ENCODE results near the gene PHF21B.
"Not testable (repeated sequence)": the region's sequence is repeated elsewhere in the genome, so short reads cannot be mapped to it uniquely, and the experiment has no call there.

PHF21B gene

DNA sequence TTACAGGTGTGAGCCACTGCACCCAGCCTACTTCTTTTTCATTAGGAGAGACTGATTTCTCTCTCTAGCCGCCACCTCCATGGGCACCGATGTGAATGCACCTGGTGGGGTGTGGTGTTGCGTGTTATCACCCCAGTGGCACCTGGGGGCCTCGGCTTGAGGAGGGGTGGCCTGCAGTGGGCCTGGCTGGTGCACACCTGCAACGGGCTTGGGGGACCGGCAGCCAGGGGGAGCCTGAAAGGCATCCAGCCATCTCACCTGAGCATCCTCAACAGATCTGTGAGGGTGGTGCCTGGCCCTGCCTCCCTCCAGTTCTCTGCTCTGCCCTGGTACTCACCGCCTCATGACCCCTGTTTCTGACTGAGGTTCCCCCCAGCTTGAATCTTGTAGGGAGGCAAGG is 148.6 kb downstream of the PHF21B start:
- DNase-seq = no peak

DNA sequence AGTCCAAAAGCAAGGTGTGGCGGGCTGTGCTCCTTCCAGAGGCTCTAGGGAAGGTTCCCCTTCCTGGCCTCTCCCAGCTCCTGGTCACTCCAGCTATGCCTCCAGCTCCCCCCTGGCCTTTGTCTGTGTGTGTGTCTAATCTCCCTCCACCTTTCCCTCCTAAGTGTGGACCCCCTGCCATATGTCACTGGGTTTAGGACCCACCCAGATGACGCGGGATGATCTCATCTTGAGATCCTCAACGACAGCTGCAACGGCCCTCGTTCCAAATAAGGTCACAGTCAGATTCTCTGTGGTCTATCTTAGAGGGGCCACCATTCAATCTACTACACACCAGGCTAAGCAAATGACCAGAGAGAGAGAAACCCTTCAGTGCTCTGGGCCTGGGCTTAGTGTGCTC is 149.5 kb downstream of the PHF21B start:
- DNase-seq = no peak

DNA sequence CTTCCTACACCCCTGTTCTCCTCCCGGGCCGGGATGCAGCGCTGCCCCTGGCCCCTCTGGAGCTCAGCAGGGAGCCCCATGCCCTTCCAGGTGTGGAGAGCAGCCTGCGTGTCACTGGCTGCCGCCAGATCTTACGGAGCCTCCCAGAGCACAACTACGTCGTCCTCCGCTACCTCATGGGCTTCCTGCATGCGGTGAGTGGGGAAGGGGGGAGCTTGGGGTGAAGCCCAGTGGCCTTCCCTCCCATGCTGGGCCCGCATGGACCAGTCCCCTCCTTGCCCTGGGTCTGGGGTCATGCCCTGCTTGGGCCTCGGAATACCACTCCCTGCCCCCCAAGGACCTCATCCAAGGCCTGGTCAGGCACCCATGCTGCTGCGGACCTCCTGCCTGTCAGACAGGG is 150.2 kb downstream of the PHF21B start:
- DNase-seq = no peak

DNA sequence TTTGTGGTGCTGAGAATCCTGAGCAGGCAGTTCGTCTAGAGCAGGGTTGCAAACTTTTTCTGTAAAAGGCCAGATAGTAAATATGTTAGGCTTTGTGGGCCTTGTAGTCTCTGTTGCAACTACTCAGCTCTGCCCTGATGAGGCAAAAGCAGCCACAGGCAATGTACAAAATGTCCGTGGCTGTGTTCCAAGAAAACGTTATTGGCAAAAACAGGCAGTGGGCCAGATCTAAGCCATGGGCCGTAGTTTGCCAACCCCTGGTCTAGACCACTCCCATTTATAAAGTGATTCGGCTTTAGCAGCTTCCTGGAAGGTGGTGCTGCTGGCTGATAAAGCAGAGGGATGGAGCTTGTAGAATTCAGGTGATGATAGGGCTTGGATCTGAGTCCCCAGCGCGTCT is 151.0 kb downstream of the PHF21B start:
- not testable (repeated sequence) for DNase-seq

DNA sequence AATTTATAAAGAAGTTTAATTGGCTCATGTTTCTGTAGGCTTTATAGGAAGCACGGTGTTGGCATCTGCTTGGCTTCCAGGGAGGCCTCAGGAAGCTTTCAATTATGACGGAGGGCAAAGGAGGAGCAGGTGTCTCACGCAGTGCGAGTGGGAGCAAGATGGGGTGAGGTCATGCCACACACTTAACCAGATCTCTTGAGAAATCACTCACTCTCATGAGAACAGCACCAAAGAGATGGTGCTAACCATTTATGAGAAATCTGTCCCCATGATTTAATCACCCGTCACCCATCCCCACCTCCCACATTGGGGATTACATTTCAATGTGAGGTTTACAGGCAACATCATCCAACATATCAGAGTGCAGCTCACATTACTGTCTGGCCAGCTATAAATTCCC is 153.9 kb downstream of the PHF21B start:
- no peak for DNase-seq

DNA sequence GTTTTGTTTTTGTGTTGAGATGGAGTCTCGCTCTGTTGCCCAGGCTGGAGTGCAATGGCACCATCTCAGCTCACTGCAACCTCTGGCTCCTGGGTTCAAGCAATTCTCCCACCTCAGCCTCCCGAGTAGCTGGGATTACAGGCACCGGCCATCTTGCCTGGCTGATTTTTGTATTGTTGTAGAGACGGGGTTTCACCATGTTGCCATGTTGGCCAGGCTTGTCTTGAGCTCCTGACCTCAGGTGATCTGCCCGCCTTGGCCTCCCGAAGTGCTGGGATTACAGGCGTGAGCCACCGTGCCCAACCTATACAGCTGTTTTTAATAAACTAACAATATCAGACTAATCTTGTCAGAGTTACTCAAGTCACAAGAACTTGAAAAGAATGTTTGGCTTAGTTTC is 155.2 kb downstream of the PHF21B start:
- not testable (repeated sequence) for DNase-seq

DNA sequence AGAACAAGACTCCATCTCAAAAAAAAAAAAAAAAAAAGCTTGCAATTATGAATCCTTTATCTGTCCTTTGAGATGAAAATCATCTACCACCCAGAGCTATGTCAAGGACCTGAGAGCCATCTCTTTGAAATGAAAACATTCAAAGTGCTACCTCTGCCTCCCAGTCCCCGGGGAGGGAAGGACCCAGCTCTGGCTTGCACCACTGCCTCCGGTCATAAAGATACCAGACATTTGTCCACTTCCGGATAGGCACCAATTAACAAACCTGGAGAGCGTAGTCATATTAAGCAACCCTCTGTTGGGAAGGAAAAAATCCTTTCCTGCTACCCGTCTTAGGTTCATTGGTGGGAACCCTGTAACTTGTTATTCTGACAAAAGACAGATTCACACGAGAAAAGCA is 158.9 kb downstream of the PHF21B start:
- no peak for DNase-seq

DNA sequence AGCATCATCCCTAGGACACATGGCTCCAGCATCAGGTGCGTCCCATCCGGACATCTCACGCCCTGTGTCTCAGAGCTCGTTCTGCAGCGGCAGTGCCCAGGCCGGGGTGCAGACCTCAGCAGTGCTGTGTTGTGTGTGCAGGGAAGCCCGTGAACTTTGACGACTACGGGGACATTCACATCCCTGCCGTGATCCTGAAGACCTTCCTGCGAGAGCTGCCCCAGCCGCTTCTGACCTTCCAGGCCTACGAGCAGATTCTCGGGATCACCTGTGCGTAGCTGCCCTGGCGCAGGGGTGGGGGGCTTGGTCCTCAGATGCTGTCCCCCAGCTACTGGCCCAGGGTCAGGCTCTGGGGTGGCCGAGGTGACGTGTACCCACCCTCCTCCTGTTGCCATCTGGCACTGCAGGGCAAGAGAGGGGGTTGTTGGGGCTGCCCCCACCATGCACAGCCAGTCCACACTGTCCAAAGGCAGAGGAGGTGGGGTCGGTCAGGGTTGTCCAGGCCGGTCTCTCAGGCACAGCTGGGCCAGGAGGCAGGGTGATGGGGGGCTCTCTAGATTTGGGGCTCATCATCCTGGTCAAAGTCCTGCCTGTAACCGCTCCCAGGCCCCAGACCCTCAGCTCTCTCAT is 160.9 kb downstream of the PHF21B start:
- no peak for DNase-seq

DNA sequence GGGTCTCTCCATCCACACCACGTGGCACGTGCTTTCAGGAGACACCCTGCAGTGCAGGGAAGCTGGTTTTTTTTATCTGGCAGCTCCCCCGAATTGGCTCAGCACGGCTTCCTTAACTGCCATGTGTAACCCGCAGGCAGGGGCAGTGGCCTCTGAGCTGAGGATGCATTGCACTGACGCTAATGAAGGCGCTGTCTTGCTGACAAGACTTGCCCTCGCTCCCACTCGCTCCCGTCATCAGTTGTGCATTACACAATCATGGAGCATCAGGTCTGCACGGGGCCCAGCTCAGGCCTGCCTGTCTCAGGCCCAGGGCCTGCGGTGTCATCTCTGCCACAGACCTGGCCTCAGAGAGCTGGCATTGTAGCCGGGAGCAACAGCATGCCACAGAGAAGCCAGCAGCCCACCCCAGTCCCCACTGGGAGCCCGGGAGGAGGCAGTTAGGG is 161.5 kb downstream of the PHF21B start:
- no peak for DNase-seq

DNA sequence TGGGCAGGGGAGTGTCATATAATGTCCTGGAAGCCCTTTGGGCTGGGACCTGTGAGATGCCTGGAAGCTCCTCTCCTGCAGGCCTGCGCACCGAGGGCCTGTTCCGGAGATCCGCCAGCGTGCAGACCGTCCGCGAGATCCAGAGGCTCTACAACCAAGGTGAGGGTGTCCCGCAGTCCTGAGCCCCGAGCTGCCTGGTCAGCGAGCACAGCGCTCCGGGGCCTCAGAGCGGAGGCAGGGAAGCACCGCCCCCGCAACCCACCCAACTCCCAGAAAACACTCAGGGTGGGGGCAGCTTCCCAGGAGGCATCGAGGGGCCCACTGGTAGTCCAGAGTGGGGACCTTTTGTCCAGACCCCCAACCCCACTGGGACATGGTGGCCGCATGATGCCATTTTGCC is 161.9 kb downstream of the PHF21B start:
- DNase-seq = no peak

DNA sequence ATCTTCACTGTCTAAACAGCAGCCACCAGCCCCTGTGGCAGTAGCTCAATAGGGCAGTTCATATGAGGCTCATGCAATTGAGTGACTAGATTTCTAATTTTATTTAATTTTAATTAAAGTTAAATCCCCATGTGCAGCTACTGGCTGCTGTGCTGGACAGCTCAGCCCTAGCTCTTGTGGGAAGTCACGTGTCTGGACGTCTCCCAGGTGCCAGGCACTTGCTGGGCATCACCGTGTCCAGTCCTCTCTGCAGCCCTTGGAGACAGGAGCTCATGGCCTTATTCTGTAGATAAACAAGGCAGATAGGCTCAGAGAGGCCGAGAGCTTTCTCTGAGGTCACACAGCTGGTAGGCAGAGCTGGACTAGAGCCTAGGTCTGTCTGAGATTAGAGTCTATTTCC is 162.4 kb downstream of the PHF21B start:
- DNase-seq = no peak

DNA sequence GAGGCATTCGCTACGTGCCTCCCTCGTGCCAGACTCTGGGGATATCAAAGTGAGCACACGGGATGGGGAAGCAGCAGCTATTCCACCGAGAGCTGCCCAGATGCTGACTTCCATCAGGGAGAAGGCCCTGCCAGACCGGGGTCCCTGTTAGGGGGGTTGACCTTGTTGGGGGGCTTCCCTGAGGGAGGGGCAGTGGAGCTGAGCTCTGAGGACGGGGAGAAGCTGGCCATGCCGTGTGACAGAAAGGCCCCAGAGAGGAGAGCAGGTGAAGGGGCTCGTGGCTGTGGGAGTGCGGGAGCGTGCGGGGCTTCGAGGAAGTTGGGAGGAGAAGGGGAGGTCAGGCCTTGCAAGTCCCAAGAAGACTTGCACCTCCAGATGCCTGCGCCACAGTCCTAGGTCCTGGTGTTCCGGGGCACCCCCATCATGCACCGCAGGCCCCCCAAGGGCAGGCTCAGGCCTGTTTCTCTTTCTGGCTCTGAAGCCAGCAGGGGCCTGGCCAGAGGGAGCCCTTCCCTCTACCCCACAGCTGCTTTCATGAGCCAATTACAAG is 163.0 kb downstream of the PHF21B start:
- no peak for DNase-seq

DNA sequence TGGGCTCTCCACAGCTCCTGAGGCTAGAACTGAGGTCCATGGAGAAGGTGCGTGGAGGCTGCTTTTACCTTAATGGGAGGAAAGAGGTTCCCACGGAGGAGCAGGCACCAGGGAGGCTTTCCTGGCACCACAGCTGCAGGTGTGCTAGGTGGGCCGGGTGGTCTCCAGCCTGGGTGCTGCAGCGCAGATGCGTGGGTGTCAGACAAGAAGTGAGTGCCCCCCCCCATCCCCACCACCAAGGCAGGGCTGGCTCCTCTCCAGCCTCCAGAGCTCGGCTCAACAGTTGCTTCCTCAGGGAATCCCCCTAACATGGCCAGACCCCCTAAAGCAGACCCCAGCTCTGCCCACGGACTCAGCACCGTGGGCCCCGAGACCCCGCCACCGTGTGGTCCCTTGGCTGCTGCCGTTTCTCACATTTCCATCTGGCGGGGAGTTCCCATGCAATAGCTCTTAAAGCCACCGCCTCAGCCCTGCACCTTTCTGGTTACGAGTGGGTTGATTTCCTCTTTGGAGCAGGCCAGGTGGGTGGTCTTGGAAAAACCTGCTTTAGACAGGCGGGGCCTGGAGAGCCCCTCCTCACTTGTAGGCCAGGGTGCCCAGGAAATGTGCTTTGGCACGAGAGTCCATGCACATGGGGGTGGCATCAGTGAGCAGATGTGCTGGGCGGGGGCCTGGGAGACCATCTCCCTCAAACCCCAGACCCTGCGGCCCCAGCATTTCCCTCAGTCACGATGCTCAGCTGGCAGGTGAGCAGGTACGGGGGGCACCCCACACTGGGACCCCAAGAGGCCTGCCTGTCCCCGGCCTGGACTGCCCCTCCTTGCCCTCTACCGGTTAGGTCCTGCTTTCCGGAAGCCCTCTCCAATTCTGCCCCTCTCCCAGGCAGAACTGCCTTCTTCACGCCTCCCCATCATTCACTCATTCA is 163.7 kb downstream of the PHF21B start:
- no peak for DNase-seq

DNA sequence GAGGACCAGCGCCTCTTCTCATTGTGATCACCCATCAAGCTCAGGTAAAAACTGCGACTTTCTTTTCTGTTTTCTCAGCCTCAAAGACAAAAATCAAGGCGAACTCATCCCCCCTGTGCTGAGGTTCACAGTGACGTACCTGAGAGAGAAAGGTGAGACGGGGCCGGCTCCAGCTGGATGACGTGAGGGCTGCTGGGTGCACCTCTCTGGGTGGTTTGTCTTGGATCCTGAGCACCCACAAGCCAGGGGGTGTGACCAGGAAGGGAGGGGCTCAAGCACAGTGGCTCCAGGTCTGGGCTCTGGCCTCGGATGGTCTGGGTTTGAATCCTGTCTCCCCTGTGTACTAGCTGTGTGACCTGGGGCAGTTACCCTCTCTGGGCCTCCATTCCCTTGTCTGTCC is 164.6 kb downstream of the PHF21B start:
- no peak for DNase-seq

DNA sequence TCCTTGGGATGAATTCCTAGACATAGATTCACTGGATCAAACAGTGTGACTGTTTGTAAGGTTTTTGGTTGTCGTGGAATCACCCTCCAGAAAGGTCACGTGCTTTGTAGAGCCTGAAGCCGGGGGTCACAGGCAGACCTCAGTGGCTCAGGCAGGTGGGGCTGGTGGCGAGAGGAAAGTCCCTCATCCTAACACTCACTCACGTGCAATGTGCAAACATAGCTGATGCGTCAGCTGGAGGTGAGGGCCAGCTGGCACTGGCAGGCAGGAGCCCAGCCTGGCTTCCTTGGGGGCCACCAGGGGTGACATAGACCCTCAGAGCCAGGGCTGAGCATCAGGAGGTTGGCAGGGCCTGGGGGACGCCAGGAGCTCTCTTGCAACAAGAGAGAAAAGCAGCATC is 167.4 kb downstream of the PHF21B start:
- DNase-seq = no peak

DNA sequence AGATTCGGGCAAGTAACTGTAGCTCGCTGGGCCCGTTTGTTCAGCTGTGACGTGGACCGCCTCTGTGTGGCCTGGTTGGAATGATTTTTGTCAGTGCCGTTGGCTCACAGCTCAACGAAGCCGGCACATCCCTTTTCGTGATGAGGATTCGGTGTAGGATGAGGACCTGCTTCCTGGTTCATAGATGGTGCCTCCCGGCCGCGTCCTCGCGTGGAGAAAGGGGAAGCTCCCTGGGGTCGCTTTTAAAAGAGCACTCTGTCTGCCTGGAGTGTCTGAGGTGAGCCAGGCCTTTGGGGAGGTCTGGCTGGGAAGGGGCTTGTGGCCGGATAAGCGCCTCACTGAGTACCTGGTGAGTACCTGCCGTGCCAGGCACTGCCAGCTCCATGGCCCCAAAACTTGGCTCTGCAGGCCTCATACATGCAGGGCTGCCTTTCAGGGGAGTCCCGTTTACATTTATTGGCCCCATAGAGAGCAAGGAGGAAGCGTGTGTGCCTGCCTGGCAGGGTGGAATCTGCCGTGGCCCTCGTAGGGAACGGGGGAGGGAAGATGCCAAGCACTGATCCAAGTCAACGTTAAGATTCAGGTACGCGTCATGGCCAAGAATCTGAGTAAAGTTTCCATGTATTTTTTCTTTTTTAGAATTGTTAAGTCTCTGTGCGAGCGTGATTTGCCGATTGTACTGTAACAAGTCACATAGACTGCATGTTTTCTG is 169.0 kb downstream of the PHF21B start:
- DNase-seq = no peak

DNA sequence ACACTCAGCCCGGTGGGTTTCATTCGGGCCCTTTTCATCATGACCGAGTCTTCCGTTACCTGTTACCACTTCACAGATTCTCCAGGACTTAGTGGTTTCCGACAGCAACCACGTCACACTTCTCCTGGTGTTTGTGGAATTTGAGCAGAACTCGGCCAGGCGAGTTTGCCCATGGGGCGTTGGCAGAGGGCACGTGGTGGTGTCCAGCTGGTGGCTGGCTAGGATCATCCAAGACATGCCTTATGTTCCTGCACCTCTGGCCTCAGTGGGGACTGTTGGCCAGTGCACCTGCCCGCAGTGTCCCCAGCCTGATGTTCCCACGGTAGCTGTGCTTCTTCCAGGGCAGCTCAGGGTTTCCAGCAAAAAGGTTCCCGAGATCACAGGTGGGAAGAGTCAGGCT is 170.1 kb downstream of the PHF21B start:
- DNase-seq = no peak

DNA sequence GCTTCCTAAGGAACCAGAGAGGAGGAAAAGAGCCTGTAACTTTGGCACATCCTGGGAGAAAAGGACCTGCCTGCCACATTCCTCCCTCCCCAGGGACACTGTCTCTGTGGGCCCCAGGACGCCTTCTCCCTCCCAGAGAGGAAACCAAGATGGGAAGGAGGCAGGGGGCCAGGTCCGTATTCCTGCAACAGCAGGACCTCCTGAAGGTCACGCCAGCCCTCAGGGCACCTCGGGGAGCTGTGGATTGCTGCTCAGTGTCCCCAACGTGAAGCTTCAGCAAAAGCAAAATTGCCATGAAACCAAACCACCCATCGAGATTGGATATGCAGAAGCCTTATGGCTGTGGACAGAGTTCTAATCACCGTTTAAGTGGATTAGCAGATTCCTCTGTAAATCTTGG is 170.7 kb downstream of the PHF21B start:
- DNase-seq = no peak

DNA sequence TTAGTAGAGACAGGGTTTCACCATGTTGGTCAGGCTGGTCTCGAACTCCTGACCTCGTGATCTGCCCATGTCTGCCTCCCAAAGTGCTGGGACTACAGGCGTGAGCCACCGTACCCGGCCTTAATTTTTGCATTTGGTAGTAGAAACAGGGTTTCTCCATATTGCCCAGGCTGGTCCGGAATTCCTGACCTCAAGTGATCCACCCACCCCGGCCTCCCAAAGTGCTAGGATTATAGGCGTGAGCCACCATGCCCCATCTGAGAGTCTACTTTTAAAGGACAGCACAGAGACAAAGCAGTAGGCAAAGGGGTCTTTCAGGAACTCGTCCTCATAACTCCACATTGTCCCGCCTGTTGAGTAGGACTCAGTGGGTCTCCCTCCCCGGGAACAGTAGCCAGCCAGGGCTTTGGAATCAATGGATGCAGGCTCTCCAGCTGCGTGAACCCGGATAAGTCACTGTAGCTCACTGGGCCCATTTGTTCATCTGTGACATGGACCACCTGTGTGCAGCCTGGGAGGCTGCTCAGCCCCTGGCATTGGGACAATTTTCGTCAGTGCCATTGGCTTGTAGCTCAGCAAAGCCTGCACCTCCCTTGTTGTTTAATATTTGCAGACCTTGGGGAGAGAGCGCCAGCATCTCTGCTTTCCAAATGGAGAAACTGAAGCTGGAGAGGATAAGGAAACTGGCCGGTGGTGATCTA is 171.3 kb downstream of the PHF21B start:
- DNase-seq = no peak

DNA sequence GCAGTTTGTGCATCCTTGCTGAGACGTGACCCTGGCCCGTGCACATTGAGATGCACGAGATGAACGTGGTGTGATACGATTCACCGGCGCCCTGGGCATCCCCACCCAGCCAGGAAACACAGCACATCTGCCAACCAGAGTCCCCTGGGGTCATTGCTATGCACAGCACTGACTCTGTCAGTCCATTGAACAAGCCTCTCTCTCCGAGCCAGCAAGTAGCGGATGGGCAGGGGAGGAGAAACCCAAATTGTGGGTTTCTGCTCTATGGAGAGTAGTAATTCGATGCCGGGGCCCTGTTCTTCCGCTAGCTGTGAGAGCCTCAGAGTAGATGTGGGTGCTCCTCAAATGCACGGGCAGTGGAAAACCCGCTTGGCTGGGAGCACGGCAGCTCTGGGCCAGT is 172.3 kb downstream of the PHF21B start:
- no peak for DNase-seq

DNA sequence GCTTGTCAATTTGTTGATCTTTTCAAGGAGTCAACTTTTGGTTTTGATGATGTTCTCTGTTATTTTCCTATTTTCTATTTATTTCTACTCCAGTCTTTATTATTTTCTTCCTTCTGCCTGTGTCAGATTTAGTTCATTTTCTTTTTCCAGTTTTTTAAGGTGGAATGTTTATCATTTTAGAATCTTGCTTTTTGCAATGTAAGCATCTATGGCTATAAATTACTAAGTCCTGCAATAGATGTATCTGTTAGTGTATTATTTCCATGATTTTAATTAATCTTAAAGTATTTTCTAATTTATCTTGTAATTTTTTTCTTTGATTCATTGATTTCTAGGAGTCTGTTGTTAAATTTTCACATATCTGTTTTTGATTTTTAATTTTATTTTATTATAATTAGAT is 175.7 kb downstream of the PHF21B start:
- DNase-seq = no peak

DNA sequence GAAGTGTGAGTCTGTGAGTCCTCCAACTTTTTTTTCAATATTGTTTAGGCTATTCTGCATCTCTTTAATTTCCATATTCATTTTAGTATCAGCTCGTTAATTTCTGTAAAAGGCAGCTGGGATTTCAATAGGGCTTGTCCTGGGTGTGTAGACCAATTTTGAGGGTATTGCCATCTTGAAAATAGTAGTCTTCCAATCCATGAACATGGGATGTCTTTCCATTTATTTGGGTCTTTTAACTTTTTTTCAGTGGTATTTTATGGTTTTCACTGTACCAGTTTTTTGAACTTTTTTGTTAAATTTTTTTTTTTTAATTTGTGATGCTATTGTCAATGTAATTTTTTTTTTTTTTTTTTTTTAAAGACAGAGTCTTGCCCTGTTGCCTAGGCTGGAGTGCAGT is 177.9 kb downstream of the PHF21B start:
- no peak for DNase-seq

Data from CD4-positive, alpha-beta T cell treated with Interleukin-4 for 4 hours (primary cell).